DMS53 (cell line): ENCODE data around the gene PARP6.

Source experiments
- DNase-seq: peaks from one replicate; lab custom pipeline; 2025; lab: John Stamatoyannopoulos, UW

PARP6 gene, protein sequence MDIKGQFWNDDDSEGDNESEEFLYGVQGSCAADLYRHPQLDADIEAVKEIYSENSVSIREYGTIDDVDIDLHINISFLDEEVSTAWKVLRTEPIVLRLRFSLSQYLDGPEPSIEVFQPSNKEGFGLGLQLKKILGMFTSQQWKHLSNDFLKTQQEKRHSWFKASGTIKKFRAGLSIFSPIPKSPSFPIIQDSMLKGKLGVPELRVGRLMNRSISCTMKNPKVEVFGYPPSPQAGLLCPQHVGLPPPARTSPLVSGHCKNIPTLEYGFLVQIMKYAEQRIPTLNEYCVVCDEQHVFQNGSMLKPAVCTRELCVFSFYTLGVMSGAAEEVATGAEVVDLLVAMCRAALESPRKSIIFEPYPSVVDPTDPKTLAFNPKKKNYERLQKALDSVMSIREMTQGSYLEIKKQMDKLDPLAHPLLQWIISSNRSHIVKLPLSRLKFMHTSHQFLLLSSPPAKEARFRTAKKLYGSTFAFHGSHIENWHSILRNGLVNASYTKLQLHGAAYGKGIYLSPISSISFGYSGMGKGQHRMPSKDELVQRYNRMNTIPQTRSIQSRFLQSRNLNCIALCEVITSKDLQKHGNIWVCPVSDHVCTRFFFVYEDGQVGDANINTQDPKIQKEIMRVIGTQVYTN

DNA sequence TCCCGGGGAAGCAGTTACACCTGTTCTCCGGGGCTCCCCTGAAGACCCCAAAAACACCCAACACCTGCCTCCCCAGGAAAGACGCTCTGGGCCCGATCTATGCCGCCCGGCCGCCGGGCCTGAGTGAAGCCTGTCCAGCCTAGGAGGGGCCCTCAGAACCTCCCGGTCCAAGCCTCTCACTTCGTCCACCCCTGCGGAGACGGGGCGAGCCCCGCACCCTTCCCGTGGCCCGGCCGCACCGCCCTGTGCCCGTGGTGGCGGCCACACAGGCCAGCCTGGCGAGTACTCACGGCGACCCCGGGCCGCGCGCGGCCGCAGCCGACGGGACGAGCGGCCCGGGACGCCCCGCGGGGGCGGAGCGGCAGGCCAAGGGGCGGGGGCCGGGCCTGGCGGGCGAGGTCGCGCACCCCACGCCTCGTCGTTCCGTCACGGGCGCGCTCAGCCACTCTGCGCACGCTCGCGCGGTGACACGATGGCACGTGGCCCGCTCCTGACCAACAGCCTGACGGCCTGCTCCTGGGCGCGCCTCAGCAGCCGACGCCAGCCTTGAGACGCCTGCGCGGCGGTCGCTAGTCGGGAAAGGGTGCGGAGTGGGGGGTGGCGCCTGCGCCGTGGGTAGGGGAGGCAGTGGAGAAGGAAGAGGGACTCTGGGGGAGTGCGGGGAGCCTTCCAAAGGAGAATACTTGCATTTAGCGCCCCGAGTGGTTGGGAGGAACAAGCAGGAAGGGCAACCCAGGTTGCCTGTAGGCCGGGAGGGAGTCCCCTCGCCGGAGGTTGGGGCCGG is at the start of gene PARP6:
Gene PARP6, minus strand, starts transcription at position 342 of the 784 bp plus-strand sequence. CDS start 5,077 bp downstream, outside the sequence.
- DNase-seq: peak; percentile 98

DNA sequence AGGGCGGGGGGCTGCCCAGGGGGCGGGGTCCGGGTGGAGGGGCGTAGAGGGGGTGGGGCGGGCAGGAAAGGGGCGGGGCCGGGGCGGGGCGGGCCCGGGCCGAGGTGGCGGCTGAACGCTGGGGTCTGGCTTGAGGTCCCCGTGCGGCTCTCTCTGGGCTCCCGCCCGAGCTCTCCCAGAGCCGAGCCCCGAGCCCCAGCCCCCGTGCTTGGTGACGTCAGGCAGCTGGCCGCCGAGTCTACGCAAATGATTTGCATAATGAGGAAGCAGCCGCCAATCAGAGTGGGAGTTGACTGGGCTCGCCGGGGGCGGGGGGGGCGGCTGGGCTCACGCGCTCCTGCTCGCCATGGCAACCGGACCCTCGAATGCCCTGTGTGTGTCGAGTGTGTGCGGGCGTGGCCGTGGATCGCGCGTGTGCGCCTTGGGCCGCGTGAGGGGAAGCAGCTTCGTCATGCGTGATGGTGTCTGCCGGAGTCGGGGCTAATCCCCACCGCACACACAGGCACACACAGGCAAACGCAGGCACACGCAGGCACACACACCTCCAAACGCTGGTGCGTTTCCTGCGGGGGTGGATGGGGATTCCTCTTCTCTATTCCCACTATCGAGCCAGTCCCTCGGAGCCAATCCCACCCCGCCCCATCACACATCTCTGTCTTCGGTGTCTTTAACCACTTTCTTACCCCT is 47.8 kb upstream of the PARP6 start, which contains the start of gene CELF6:
Gene CELF6, minus strand, starts transcription at position 173 of the 687 bp plus-strand sequence. CDS start 283 bp downstream, outside the sequence.
- DNase-seq: peak; percentile 95

DNA sequence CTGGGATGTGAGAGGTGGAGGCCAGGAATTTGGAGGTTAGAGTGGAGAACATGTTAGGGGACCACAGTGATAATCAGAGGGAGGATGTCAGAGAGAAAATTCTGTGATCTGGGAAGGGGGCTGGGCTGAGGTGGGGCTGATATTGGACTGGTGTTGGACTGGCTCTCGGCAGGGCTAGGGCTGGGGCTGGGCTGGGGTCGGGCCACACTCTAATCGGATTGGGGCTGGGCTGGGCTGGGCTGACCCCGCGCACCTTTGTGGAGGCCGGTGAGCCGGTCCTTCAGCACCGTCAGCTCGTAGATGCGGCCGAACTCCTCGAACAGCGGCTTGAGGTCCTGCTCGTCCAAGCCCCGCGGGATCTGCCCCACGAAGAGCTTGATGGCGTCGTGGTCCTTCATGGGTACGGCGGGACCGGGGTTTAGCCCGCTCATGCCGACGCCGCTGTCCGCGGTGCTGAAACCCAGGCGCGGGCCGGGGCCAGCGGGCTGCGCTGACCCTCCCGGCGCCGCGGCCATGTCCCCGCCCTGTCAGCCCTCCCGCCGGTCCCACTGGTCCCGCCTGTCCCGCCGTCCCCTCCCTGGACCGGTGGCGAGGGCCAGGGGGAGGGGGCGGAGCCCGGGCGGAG is 47.1 kb upstream of the PARP6 start:
- DNase-seq: peak; percentile 89

DNA sequence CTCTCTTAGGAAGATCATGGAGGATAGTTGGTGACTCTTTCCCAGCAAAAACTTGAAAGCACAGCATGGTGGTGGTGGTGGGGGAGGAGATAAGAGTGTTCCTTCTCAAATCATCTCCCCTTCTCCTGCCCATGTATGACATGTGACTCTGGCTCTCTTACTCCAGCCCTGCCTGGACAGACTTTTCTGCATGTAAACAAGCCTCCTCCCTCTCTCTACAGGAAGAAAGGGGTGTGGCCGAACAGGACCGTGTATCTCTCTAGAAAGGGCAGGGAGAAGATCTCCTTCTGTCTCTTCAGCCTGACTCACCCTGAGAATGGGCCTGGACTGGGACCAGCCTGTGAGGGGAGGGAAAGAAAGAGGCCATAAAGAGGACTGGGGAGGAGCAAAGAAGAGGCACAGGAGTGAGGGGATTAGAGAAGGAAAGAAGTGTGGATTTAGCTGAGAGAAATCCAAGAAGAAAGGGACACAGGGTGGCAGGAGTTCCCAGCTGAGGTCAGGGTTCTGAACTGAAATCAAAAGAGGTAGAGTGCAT is 46.1 kb upstream of the PARP6 start:
- DNase-seq: peak; percentile 28

DNA sequence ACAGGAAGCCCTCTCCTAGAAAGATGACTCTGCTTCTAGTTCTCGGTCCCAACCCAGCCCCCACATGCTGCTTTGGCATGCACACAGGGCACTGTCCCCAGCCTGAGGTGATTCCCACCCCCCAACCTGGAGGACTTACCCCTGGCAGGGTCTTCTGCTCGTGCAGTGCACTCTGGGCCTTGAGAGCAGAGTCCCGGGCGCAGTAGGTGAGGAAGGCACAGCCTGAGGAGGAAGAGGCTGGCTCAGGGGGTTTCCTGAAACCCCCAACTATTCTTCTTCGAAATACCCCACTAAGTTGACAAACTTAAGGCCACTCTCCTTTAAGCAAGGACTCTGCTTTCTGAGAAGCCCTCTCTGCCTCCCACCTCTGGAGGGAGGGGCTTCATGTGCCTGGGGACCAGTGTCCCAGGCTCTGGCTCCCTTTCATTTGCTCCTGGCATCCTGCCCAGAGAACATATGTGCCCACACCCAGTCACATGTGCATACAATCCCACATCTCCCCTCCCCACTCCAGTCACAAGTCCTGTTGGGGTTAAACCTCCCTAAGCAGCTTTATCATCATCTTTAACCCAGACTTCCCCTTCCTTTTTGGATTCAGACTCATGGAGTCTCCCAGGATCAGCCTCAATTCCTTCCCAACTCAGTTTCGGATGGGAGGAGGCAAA is 43.5 kb upstream of the PARP6 start:
- DNase-seq: peak; percentile 9

DNA sequence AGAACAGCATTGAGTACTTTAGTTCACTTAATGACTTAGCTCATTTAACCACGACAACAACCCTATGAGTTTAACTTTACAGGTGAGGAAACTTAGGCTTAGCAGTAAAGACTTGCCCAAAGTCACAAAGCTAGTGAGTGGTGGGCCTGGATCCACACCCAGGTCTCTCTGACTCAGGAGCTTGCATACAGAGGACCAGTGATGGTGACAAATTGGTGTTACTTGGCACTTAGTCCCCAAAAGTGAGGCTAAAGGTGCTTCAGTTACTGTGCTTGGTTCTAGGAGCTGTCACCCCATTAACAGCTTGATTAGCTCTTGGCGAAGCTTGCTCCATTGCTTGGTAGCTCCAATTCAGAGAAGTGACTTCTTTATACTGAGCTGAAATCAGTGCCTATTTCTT is 41.5 kb upstream of the PARP6 start:
- DNase-seq: no peak

DNA sequence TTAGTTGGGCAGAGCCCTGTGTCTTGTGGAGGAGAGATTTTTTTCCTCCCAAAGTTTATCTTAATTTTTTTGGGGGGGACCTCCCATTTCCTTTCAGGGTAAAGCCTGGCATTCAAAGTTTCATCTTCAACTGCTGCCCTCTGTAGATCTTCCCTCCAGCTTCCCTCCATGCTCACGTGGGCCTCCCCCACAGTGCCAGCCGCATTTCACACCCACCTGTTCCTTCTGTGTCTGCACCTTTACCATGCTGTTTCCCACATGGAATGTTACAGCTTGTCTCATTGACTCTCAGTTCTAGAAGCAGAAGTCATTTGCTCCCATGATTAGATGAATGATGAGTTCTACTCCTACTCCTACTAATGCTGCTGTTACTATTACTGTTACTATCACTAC is 41.1 kb upstream of the PARP6 start:
- no peak for DNase-seq

DNA sequence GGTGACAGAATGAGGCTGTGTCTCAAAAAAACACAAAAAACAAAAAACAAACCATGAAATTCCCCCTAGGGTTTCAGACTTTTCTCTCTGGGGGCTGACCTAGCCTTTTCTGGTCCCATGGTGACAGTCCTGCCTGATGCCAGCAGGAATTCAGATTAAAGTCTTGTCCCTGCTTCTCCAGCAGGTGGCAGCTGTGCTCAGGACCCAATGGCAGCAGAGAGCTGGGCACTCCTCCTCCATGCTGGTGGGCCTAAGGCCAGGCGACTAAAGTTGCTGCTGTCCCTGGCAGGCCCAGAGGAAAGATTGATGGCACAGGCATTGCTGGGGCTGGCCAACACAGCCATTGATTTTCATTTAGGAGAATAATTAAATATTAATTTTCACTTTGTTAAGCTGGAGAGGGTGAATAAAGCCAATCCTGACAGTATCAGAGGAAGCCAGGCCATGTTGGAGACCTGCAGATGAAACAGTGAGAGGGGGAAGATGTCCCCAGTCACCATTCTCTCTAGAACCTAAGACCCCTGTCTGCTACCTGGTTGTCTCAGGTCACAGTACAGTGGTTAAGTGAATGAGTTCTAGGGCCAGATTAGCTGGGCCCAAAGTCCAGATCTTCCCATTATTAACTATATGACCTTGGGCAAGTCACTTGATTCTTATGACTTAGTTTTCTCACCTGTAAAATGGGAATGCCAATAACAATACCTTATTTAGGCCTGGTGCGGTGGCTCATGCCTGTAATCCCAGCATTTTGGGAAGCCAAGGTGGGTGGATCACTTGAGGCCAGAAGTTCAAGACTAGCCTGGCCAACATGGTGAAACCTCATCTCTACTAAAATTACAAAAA is 40.5 kb upstream of the PARP6 start:
- peak; percentile 79 for DNase-seq

DNA sequence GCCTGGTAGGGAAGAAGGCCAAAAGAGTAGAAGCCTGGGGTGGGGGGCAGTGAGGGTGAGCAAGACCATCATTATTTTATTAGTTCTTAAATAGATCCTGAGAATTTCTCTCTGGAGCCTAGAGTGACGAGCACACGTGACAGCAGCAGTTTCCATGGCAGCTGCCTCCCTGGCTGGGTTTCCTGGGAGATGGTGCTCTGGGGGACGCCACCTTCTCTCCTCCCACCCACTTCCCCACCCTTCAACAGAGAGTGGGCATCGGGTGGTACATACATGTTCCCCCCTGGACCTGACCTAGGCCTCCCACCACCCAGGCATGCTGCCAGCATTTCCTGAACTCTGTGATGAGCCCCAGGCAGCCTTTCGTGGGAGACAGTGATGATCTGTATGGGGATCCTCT is 34.7 kb upstream of the PARP6 start:
- DNase-seq: no peak

DNA sequence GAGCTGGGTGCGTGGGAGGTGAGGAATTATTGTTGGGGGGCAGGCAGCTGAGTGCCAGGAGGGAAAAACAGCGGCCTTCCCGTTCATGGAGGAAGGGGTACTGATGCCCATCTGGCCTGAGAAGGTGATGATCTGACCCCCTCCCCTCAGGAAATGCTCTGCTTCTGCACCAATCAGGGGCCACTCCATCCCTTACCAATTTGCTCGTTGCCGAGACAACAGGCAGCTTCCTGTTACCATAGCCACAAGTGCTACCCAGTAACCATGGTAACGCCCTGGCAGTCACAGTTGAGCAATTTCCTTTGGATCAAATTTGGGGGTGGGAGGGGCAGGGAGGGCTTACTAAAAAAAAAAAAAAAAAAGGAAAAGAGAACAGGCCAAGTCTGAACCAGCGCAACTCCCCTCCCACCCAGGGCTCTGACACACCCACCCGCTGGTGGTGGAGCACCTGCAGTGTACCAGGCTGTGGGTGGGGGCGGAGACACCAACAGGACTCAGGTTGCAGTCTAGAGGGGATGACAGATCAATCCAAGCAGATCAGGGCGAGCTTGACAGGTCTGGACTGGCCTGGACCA is 33.9 kb upstream of the PARP6 start:
- DNase-seq: peak; percentile 52

DNA sequence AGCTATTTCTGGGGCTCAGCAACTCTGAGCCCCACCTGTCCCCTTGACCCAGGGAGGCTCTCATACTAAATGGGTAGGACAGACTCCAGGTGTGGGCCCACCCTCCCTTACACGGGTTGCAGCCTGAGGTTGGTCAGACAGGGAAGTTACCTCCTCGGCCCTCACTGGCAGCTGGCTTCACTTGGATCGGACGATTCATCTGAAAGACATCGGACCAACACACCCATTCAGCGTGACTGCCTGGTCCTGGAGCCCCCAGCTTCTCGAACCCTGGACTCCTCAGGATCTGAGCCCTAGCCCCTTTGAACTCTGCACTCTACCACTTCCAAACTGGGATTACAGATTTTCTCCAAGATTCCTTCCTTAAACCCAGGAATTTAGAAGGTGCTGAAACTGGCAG is 32.2 kb upstream of the PARP6 start:
- DNase-seq: no peak

DNA sequence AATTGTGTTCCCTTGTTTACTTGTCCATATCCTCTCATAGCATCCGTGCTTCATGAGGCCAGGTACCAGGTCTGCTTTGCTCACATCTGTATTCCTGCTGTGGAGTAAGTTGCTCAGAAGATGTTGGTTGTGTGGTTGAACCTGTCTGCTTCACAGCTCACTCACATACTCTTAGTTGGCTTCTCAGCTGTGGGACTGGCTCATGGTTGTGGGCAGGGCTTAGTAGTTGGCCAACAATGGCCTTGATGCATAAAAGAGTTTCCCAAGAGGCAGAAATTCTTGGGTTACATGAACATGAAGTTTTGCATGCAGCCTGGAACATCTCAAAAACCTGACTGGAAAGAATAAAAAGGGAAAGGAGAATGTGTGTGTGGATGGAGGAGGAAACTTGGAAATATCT is 30.6 kb upstream of the PARP6 start:
- no peak for DNase-seq

DNA sequence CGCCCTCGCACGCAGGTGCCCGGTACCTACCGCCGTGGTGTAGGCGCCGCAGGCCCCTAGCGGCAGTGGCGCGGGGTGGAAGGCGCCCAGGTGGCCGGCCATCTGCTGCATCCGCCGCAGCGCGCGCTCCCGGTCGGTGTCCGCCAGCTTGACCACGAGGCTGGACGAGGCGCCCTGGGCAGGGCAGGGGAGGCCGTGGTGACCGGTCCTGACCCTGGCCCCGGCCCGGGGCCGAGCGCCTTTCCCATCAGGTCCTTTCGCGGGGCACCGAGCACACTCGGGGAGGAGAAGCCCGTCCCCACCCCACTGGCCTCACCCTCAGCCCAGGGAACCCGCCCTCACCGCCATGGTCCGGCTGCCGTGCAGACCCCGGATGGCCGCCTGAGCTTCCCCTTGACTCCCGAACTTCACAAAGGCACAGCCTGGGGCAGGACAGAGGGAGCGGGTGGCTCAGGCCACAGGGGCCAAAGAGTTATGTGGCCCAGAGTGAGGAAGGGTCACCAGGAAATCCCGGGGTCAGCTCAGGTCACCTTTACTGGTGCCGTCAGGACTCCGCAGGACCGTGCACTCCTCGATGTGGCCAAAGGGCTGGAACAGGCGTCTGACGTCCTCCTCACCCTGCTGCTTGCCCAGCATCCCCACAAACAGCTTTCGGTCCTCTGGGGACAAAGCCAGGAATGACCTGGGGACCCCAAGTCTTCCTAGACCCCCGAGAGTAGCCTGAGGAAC is 17.4 kb upstream of the PARP6 start:
- DNase-seq: no peak

DNA sequence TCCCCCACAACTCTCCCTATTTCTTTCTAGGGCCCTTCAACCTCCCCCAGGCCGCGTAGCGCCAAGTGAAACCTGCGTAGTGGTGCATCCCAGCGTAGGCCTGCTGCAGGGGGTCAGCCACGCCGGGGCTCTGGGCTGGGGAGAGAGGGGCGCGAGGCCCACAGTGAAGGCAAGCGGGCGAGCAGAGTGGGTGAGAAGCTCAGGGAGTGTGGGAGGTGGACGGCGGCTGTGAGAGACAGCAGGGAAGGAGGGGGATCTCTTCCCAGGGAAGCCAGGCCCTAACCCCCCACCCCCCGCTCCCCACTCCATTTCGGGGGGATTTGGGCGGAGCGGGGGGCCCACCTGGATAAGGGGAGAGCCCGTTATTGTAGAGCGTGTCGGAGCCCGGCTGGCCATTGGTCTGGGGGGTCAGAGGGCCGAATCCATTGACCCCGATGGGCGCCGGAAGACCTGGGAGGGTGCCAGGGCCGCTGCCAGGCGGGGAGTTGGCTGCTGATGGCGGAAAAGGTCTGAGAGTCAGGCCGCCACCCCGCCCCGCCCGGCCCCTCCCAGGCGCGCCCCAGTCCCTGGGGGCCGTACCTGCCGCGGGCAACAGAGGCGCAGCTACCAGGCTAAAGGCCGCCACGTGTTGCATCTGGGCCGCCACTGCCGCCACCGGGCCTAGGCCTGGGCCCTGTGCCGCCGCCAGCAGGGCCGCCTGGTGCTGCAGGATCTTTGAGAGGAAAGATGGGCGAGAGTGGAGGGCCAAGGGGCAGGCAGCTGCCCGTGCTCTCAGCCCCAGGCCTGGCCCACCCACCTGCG is 16.6 kb upstream of the PARP6 start:
- DNase-seq: no peak

DNA sequence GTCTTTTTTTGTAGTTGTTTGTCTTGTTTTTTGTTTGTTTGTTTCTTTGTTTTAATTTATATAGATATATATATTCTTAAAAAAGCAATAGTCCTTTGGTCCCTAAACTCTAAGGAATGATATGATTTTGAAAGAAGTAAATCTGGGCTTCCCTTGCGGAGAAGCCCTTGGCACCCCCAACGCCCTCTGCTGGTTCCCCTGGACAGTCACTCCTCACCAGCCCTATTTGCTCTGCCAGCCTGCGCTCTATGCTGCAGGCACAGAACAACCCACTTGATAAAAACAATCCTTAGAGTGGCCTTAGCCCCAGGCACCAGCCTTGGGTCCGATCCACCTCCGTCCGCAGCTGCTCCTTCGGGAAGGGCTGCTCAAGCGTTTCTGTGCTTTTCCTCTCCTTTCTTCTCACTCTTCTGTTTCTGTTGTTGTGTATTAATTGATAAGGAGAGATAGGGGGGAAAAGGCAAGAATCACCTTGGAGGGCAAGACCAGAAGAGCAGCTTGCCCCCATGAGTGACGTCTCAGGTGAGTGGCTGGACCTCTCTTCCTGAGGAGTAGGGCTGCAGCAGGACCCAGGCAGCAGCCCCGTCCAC is 13.7 kb upstream of the PARP6 start:
- peak; percentile 41 for DNase-seq

DNA sequence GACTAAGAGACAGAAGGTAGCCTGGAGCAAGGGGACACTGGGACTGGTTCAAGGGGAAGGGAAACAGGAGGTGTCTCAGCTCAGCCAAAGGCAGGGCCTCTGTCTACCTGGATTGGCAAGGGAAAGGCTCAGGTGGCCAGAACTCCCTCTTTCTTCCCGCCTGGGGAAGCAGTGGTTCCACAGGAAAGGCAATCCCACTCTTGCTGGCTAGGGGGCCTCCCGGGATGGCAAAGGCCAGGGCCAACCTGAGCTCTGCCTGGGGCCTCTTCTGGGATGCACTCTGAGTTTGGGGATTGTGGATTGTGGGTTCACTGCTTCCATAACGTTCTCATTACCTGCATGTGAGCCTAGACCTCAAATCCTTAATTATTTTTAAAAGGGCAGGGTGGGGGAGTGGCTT is 13.0 kb upstream of the PARP6 start:
- no peak for DNase-seq

DNA sequence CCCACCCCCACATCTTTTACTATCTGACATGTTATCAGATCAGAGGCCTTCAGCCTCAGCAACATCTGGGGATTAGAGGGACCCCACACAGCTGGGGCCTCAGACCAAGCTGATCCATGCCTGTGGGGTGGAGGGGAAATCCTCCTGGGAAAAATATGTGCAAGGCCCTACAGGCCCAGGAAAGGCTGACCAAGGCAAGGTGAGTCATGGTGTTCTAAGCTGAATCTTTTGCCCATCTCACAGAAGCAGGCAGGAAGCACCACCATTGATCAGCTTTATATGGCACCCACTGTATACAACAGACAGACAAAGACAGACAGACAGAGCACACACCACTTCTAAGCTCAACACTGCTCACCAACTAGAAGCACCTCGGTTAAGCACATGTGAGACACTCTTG is 12.4 kb upstream of the PARP6 start:
- DNase-seq: no peak

DNA sequence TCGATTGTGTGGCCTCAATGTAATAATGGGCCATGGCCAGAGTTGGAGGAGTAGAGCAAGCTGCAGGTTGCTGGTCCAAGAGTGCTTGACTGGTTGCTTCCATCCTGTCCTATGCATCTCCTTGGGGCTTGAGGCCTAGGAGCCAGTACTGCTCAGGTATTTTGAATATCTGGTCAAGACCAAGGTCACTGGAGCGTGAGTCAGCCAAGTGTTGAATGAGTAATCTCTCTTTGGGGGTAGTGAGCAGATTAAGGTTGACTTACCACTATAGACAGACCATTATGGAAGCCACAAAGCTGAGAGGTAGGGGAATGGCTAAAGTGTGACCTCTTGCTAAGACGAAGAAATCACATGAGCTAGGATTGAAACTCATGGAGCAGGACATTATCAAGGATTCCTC is 9.4 kb upstream of the PARP6 start:
- DNase-seq: no peak
